ENCODE results near the gene AFF2.

GRCh38 chrX:148542481-148543255 lies 42.3 kb downstream of the AFF2 start:
- TF ChIP-seq ZNF274 (IDR thresholded peaks at IDR 0.05; ENCODE audit: low read depth, low read length): no peak
- TF ChIP-seq SUZ12 (IDR thresholded peaks at IDR 0.05; ENCODE audit: extremely low read depth, insufficient read depth, insufficient read length): no peak

Measured in NT2/D1 (cell line).